RWPE1 (cell line): Measurements from ENCODE around the gene PERM1.
"Not testable (repeated sequence)": the region's sequence is repeated elsewhere in the genome, so short reads cannot be mapped to it uniquely, and the experiment has no call there.

Experiments used
- CTCF ChIA-PET: fragments of 350-600 bp; sonication (Branson Sonifier 250); formaldehyde crosslinking; extraction: SDS; loops from one replicate; lab custom pipeline; 2021; lab: Yijun Ruan, JAX
- POLR2A ChIA-PET: fragments of 400-600 bp; formaldehyde crosslinking; extraction: SDS; loops from one replicate; lab custom pipeline; 2020; ENCODE audit warnings: antibody characterized with exemption; ENCODE audit not compliant: low non-redundant PET; lab: Yijun Ruan, JAX
- DNase-seq: peaks from one replicate; pipeline ENCODE4 v3.0.0; 2012; ENCODE audit warnings: low spot score
- H3K27ac ChIP-seq: fragments of 450-650 bp; 2 replicates; pipeline ENCODE4 v1.5.1; 2017
- CTCF ChIP-seq: fragments of 450-650 bp; conservative IDR thresholded peaks from 2 replicates; pipeline ENCODE4 v1.5.1; 2017; ENCODE audit warnings: low read depth, mild to moderate bottlenecking

Gene PERM1

GRCh38 chr1:1013922-1014648 is 32.2 kb upstream of the PERM1 start:
- no peak for TF ChIP-seq CTCF
- CTCF ChIA-PET: interaction anchor here (0.6 to 3.5 kb wide), 7 partner anchors 12 to 206 kb away, joined by 3 to 26 read pairs (median 3); no protein-coding TSS in a partner anchor
- peak overlapping the region; percentile 84 for H3K27ac ChIP-seq
- POLR2A ChIA-PET: interaction anchor here (0.8 kb wide), 1 partner anchor 26 kb away, joined by 3 read pairs; no protein-coding TSS in a partner anchor
- no peak for DNase-seq

GRCh38 chr1:1013105-1013921 is 31.4 kb upstream of the PERM1 start, which contains the start of gene ISG15:
TSS of gene ISG15 (plus strand) at chr1:1013497. CDS start at chr1:1013574, 77 bp downstream.
- H3K27ac ChIP-seq: peak within 1 kb of the TSS; percentile 84
- TF ChIP-seq CTCF: no peak
- peak; percentile 56 for DNase-seq
- CTCF ChIA-PET: interaction anchor here (0.7 to 3.5 kb wide), 3 partner anchors 11 to 80 kb away, joined by 3 to 26 read pairs (median 3); no protein-coding TSS in a partner anchor
- POLR2A ChIA-PET: interaction anchor here (0.8 kb wide), 1 partner anchor 27 kb away, joined by 3 read pairs; no protein-coding TSS in a partner anchor

GRCh38 chr1:1012736-1013104 is 30.8 kb upstream of the PERM1 start:
- H3K27ac ChIP-seq: peak overlapping the region; percentile 84
- POLR2A ChIA-PET, DNase-seq: not testable (repeated sequence)
- CTCF ChIA-PET: interaction anchor here (3.5 kb wide), 1 partner anchor 11 kb away, joined by 26 read pairs; no protein-coding TSS in a partner anchor

- peak overlapping the region; percentile 9; the same call in 1 of the 2 replicates for H3K27ac ChIP-seq
- ChIA-PET CTCF (no interaction called here), POLR2A (no interaction called here)
- TF ChIP-seq CTCF: no peak
- DNase-seq: no peak
Measured at GRCh38 chr1:1011396-1011949, 29.6 kb upstream of the PERM1 start.

GRCh38 chr1:1010131-1010530 is 28.2 kb upstream of the PERM1 start:
- POLR2A ChIA-PET, CTCF ChIA-PET, DNase-seq, H3K27ac ChIP-seq: not testable (repeated sequence)

- H3K27ac ChIP-seq: peak overlapping the region; percentile 33
- no peak for DNase-seq
- no peak for TF ChIP-seq CTCF
- POLR2A ChIA-PET: interaction anchor here (1.0 kb wide), 1 partner anchor 68 kb away, joined by 8 read pairs; the partner anchor contains the start of gene RNF223
- CTCF ChIA-PET: interaction anchor here (0.7 to 1.9 kb wide), 3 partner anchors 15 to 57 kb away, joined by 3 to 7 read pairs (median 4); no protein-coding TSS in a partner anchor
Measured at GRCh38 chr1:1006305-1007159, 24.6 kb upstream of the PERM1 start.
